M059J (cell line): ENCODE results near the gene COP1. TPM values are rescaled to one million over a fixed set of nuclear protein-coding genes. Genes with fewer than 3 reads are reported as not detected.
"Not testable (repeated sequence)": the region's sequence is repeated elsewhere in the genome, so short reads cannot be mapped to it uniquely, and the experiment has no call there.

ENCODE experiments used
- DNase-seq: peaks from one replicate; pipeline ENCODE4 v3.0.0-alpha.2; 2012; ENCODE audit warnings: low read depth
- total RNA-seq: library from RNA; depleted of rRNA; stranded (reverse); fragments of >200 nt; shearing (Covaris generic); gene quantifications from 2 replicates; pipeline ENCODE4 v1.2.3, GENCODE V29; 2014; rRNA removed

Gene COP1
- total RNA-seq, result 42.6 and 46.1 TPM in 2 replicates

- peak; percentile 94 for DNase-seq
Observed at GRCh38 chr1:176206961-176207902, at the start of gene COP1. Gene COP1, minus strand, starts transcription at chr1:176207286. Its CDS starts 308 bp downstream, at chr1:176206978.

GRCh38 chr1:176252191-176252590, 45.1 kb upstream of the COP1 start:
- no peak for DNase-seq

GRCh38 chr1:176244851-176245250, 37.8 kb upstream of the COP1 start:
- no peak for DNase-seq

GRCh38 chr1:176243746-176244145, 36.7 kb upstream of the COP1 start:
- no peak for DNase-seq

GRCh38 chr1:176241385-176242015, 34.4 kb upstream of the COP1 start:
- peak; percentile 36 for DNase-seq

GRCh38 chr1:176233657-176234056, 26.6 kb upstream of the COP1 start:
- not testable (repeated sequence) for DNase-seq

- DNase-seq, result peak; percentile 9
Observed at GRCh38 chr1:176227579-176227978, 20.5 kb upstream of the COP1 start.

GRCh38 chr1:176225911-176226310, 18.8 kb upstream of the COP1 start:
- no peak for DNase-seq

GRCh38 chr1:176225479-176225875, 18.4 kb upstream of the COP1 start:
- no peak for DNase-seq

GRCh38 chr1:176222196-176222595, 15.1 kb upstream of the COP1 start:
- no peak for DNase-seq

- DNase-seq, result no peak
Observed at GRCh38 chr1:176220100-176220689, 13.1 kb upstream of the COP1 start.

GRCh38 chr1:176217461-176218099, 10.5 kb upstream of the COP1 start:
- no peak for DNase-seq

GRCh38 chr1:176216031-176216430, 8.9 kb upstream of the COP1 start:
- no peak for DNase-seq

- no peak for DNase-seq
Observed at GRCh38 chr1:176211396-176212165, 4.5 kb upstream of the COP1 start.

- DNase-seq, result no peak
Observed at GRCh38 chr1:176208034-176208433, 948 bp upstream of the COP1 start.

- DNase-seq, result peak; percentile 54
Observed at GRCh38 chr1:176206006-176206960, 803 bp downstream of the COP1 start.

- DNase-seq, result peak; percentile 19
Observed at GRCh38 chr1:176205332-176205914, 1.7 kb downstream of the COP1 start.

GRCh38 chr1:176204655-176205054, 2.4 kb downstream of the COP1 start:
- not testable (repeated sequence) for DNase-seq

- no peak for DNase-seq
Observed at GRCh38 chr1:176203735-176204134, 3.4 kb downstream of the COP1 start.

GRCh38 chr1:176201568-176201967, 5.5 kb downstream of the COP1 start:
- no peak for DNase-seq
